DND-41 (cell line): ENCODE measurements around the gene STXBP5.

ENCODE experiments used
- ATAC-seq: fragments of 200-7000 bp; cut with Tn5 transposase; 3 replicates; pipeline ENCODE4 v1.9.1; 2021; ENCODE audit warnings: low read depth; ENCODE audit not compliant: insufficient read depth
- DNase-seq: peaks from one replicate; pipeline ENCODE4 v3.0.0-alpha.2; 2020
- H2AFZ ChIP-seq: 2 replicates; pipeline ENCODE4 v1.6.0; 2012; ENCODE audit warnings: low read depth, low read length
- H3K27ac ChIP-seq: 2 replicates; pipeline ENCODE4 v1.5.1; 2012; ENCODE audit warnings: low read length, inconsistent platforms
- H3K27me3 ChIP-seq: fragments of 200-600 bp; sonication (generic); 2 replicates; pipeline ENCODE4 v1.6.0; 2012; ENCODE audit warnings: low read length, mild to moderate bottlenecking, inconsistent platforms; ENCODE audit not compliant: insufficient read depth, poor library complexity
- H3K36me3 ChIP-seq: 2 replicates; pipeline ENCODE4 v1.5.1; 2012; ENCODE audit warnings: low read length, inconsistent platforms; ENCODE audit not compliant: insufficient read depth
- H3K4me1 ChIP-seq: 2 replicates; pipeline ENCODE4 v1.5.1; 2012; ENCODE audit warnings: mild to moderate bottlenecking, low read length; ENCODE audit not compliant: insufficient read depth
- H3K4me2 ChIP-seq: 2 replicates; pipeline ENCODE4 v1.6.0; 2012; ENCODE audit warnings: mild to moderate bottlenecking, moderate library complexity, low read length, inconsistent platforms; ENCODE audit not compliant: insufficient read depth
- H3K4me3 ChIP-seq, 2 experiments: fragments of 200-600 bp in 1 of 2; shearing (Covaris generic) in 1 of 2; 2 replicates each; pipeline ENCODE4 v1.5.1; 2012 to 2016; ENCODE audit warnings: inconsistent platforms in 2 of 2, low read length in 2 of 2, mild to moderate bottlenecking in 2 of 2, low read depth in 1 of 2, moderate library complexity in 1 of 2
- H3K79me2 ChIP-seq: 2 replicates; pipeline ENCODE4 v1.6.0; 2012; ENCODE audit warnings: low read length, inconsistent platforms; ENCODE audit not compliant: insufficient read depth
- H3K9ac ChIP-seq: 2 replicates; pipeline ENCODE4 v1.6.0; 2012; ENCODE audit warnings: low read depth, mild to moderate bottlenecking, inconsistent platforms, low read length, moderate library complexity
- H3K9me3 ChIP-seq: 2 replicates; pipeline ENCODE4 v1.5.1; 2012; ENCODE audit warnings: low read length, moderate library complexity, mild to moderate bottlenecking, inconsistent platforms; ENCODE audit not compliant: insufficient read depth, severe bottlenecking
- H4K20me1 ChIP-seq: 2 replicates; pipeline ENCODE4 v1.6.0; 2012; ENCODE audit warnings: low read length; ENCODE audit not compliant: insufficient read depth
- CTCF ChIP-seq: IDR thresholded peaks from 2 replicates; pipeline ENCODE4 v1.5.1; 2012; ENCODE audit warnings: borderline replicate concordance, low read length, moderate library complexity, mild to moderate bottlenecking; ENCODE audit not compliant: poor library complexity, severe bottlenecking; ENCODE audit errors: extremely low read depth
- EZH2 ChIP-seq: IDR thresholded peaks from 3 replicates; pipeline ENCODE4 v1.6.1; 2012; ENCODE audit warnings: borderline replicate concordance, low read depth, mild to moderate bottlenecking, moderate library complexity, low read length, inconsistent platforms; ENCODE audit not compliant: severe bottlenecking

The STXBP5 gene

GRCh38 chr6:147201885-147202515 is 2.2 kb upstream of the STXBP5 start:
- Histone ChIP-seq H3K36me3 (no peaks in the 10 kb centered on the region), H3K9ac (peak overlapping the region; percentile 26), H3K27me3 (no peaks in the 10 kb centered on the region), H3K9me3 (no peaks in the 10 kb centered on the region), H3K27ac (peak overlapping the region; percentile 21; the same call in 1 of the 2 replicates), H3K4me3 (peak overlapping the region in 1 of 2 experiments; percentile 60; a peak in 3 of 4 replicates), H4K20me1 (no peaks in the 10 kb centered on the region), H3K4me1 (peaks cover 25% of the 10 kb centered on the region), H3K4me2 (peak overlapping the region; percentile 76), H2AFZ (peak overlapping the region; percentile 90), H3K79me2 (peaks cover 8% of the 10 kb centered on the region; the same call in 1 of the 2 replicates)
- ATAC-seq (no peak), DNase-seq (no peak)
- TF ChIP-seq CTCF (no peak), EZH2 (no peak)

- peak overlapping the region; percentile 31 to 60; a peak in 3 of 4 replicates for H3K4me3 ChIP-seq
- H3K4me2 ChIP-seq = peak overlapping the region; percentile 76
- H3K27ac ChIP-seq = peak overlapping the region; percentile 71
- no peaks in the 10 kb centered on the region for H3K9me3 ChIP-seq
- peaks cover 8% of the 10 kb centered on the region; the same call in 1 of the 2 replicates for H3K79me2 ChIP-seq
- no peaks in the 10 kb centered on the region for H3K36me3 ChIP-seq
- peak; percentile 79 for DNase-seq
- TF ChIP-seq CTCF = no peak
- TF ChIP-seq EZH2 = no peak
- peak overlapping the region; percentile 90 for H2AFZ ChIP-seq
- H3K4me1 ChIP-seq = peaks cover 25% of the 10 kb centered on the region
- H4K20me1 ChIP-seq = no peaks in the 10 kb centered on the region
- H3K9ac ChIP-seq = peak overlapping the region; percentile 59
- peak; percentile 87 for ATAC-seq
- no peaks in the 10 kb centered on the region for H3K27me3 ChIP-seq
Measured at GRCh38 chr6:147202516-147203310, 1.5 kb upstream of the STXBP5 start.

GRCh38 chr6:147203311-147204059 is 732 bp upstream of the STXBP5 start:
- peak; percentile 64 for ATAC-seq
- Histone ChIP-seq H3K27ac (peak overlapping the region; percentile 71), H3K79me2 (peaks cover 8% of the 10 kb centered on the region; the same call in 1 of the 2 replicates), H3K4me2 (peak overlapping the region; percentile 76), H3K9me3 (no peaks in the 10 kb centered on the region), H2AFZ (peak overlapping the region; percentile 67), H3K4me1 (peaks cover 25% of the 10 kb centered on the region), H3K9ac (peak overlapping the region; percentile 59), H3K4me3 (peak overlapping the region; percentile 31 to 60; a peak in 3 of 4 replicates), H3K36me3 (no peaks in the 10 kb centered on the region), H4K20me1 (no peaks in the 10 kb centered on the region), H3K27me3 (no peaks in the 10 kb centered on the region)
- DNase-seq = peak; percentile 58
- no peak for TF ChIP-seq EZH2
- no peak for TF ChIP-seq CTCF
